Body of pancreas (tissue), 4 donors: ENCODE results near the gene SSBP4. TPM values are rescaled to one million over a fixed set of nuclear protein-coding genes. Genes with fewer than 3 reads are reported as not detected.

ENCODE experiments used
- ATAC-seq: fragments of 150-250 bp; one replicate; pipeline ENCODE4 v1.9.1; 2016
- DNase-seq, 4 donors: peaks; one replicate each; pipeline ENCODE4 v3.0.0-alpha.2; 2019
- H3K27ac ChIP-seq, 4 donors: fragments of 200-600 bp; sonication (generic); 1 replicate in 3 of 4; 2 replicates in 1 of 4; pipeline versions ENCODE4 v1.5.1 to v1.6.1; 2016 to 2019; ENCODE audit warnings: mild to moderate bottlenecking in 1 of 4, mixed read lengths in 1 of 4, moderate library complexity in 1 of 4
- H3K27me3 ChIP-seq, 2 donors: fragments of 200-600 bp; sonication (generic); one replicate each; pipeline ENCODE4 v1.6.0; 2016; ENCODE audit warnings: mild to moderate bottlenecking in 1 of 2
- H3K36me3 ChIP-seq, 2 donors: fragments of 200-600 bp; sonication (generic); replicated peaks in 1 of 2; 2 replicates each; pipeline ENCODE4 v1.5.1; 2016; ENCODE audit warnings: low read depth in 2 of 2; ENCODE audit not compliant: insufficient read depth in 1 of 2
- H3K4me1 ChIP-seq: fragments of 200-600 bp; sonication (generic); one replicate; pipeline ENCODE4 v1.6.0; 2016
- H3K4me3 ChIP-seq, 2 donors: fragments of 200-600 bp; sonication (generic); 1 replicate in 1 of 2; 2 replicates in 1 of 2; pipeline ENCODE4 v1.5.1; 2016 to 2019
- H3K9me3 ChIP-seq, 3 donors: fragments of 200-600 bp; sonication (generic); 1 replicate in 2 of 3; 2 replicates in 1 of 3; pipeline ENCODE4 v1.5.1; 2016
- POLR2A ChIP-seq, 3 donors: fragments of 450-650 bp; IDR thresholded peaks; one replicate each; pipeline ENCODE4 v1.6.1; 2016; ENCODE audit warnings: antibody characterized with exemption in 3 of 3, mild to moderate bottlenecking in 2 of 3
- WGBS, 2 donors: methylation state at CpG; one replicate each; pipeline ENCODE4 v1.1.5; 2017; 5-methylcytosine and 5-hydroxymethylcytosine counted together
- intact Hi-C: fragments of 100-400 bp; cut with DNase I; formaldehyde crosslinking; loops from one replicate; pipeline ENCODE4 v1.15.1; 2023
- microRNA-seq, 2 donors: library from miRNA; unstranded; fragments of <30 nt; microRNA quantifications; one replicate each; pipeline ENCODE4, GENCODE V29; 2016; ENCODE audit warnings: borderline number of aligned reads in 2 of 2, borderline replicate concordance in 2 of 2
- small RNA-seq: library from RNA; depleted of rRNA; stranded (forward); fragments of <200 nt; gene quantifications from one replicate; pipeline ENCODE3, GENCODE V24; 2016
- total RNA-seq, 2 donors: library from RNA; depleted of rRNA; stranded (reverse); fragments of >200 nt; gene quantifications; one replicate each; pipeline ENCODE4 v1.1.0, GENCODE V29; 2016
- TF ChIP-seq, protein P1 (sequence below), 7 experiments: fragments of 450-650 bp in 4 of 7; fragments of 200-600 bp in 3 of 7; sonication (generic) in 3 of 7; IDR thresholded peaks; one replicate each; pipeline ENCODE4 v1.5.1; 2016 to 2019; ENCODE audit warnings: antibody characterized with exemption in 7 of 7

The SSBP4 gene
- total RNA-seq, 2 donors from 2014 or later, result 50.1 to 63.9 TPM

DNA sequence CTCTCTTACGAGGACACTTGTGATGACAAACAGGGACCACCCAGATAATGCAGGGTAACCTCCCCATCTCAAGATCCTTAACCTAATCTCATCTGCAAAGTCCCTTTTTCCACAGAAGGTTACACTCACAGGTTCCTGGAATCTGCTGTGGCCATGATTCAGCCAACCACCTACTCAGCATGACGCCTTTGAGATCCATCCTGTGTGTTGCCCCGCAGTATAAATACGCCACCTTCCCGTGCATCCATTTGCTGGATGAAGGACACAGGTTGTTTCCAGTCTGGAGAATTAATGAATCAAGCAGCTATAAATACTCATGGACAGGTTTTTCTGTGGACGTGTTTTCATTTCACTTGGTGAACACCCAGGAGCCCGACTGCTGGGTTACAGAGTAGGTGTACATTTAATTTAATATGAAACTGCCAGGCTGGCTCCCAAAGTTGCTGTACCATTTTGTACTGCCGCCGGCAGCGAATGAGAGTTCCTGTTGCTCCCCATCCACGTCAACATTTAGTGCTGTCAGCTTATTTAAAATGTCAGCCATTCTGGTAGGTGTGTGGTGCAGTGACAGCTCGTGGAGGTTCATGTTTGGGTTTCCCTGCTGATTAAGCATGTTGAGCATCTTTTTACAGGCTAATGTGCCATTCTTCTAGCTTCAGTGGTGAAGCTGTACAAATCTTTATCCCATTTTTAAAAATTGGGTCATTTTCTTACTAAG is 62.5 kb downstream of the SSBP4 start:
- H3K4me1 ChIP-seq, result peaks cover 58% of the 10 kb centered on the region
- WGBS, 2 donors, result 88 to 93% methylated on average over 12 of the region's 12 CpGs
- ATAC-seq, result no peak

DNA sequence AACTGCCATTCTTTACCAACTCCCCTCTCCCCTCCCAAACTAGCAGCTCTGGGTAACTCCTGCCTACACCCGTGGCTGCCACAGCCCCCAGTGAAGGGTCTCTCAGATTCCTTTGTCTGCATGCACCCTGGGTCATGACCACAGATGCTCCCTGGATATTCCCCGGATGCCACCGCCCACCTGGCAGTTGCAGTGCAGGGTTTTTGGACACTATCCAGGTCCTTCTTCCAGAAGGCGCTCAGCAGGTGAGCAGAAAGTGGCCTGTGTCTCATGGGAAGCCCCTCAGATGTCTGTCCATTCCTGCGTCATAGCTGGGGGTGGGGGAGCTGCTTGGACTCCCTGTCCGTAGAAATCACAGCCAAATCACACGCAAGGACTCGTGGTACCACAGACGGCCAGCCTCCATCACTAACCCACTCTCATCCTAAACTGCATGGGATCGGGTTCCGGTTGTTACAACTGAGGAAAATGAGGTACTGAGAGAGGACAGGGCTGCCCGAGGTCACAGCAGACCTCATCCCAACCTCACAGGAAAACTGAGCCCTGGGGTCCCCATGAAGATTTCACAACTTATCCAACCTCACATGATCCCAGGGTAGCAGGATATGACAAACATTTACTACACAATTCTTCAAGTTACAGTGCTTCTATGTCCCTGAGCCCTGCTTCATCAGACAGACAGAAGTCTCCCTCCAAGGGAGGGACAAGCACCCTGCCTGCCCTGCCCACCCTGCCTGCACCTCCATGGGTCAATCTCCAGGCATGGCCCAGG is 64.1 kb downstream of the SSBP4 start:
- no peak for ATAC-seq
- Histone ChIP-seq H3K27ac (no peak overlapping the region), H3K27me3 (no peaks in the 10 kb centered on the region), H3K9me3 (no peaks in the 10 kb centered on the region), H3K4me1 (peaks cover 70% of the 10 kb centered on the region), H3K36me3 (no peaks in the 10 kb centered on the region), H3K4me3 (no peak overlapping the region)
- intact Hi-C loops, result no loop called here
- 61 to 65% methylated on average over 12 of the region's 12 CpGs for WGBS, 2 donors
- TF ChIP-seq, protein P1, sequence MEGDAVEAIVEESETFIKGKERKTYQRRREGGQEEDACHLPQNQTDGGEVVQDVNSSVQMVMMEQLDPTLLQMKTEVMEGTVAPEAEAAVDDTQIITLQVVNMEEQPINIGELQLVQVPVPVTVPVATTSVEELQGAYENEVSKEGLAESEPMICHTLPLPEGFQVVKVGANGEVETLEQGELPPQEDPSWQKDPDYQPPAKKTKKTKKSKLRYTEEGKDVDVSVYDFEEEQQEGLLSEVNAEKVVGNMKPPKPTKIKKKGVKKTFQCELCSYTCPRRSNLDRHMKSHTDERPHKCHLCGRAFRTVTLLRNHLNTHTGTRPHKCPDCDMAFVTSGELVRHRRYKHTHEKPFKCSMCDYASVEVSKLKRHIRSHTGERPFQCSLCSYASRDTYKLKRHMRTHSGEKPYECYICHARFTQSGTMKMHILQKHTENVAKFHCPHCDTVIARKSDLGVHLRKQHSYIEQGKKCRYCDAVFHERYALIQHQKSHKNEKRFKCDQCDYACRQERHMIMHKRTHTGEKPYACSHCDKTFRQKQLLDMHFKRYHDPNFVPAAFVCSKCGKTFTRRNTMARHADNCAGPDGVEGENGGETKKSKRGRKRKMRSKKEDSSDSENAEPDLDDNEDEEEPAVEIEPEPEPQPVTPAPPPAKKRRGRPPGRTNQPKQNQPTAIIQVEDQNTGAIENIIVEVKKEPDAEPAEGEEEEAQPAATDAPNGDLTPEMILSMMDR (IDR thresholded peaks at IDR 0.05), result no peak
- no peak for TF ChIP-seq POLR2A (IDR thresholded peaks at IDR 0.05)
- DNase-seq, result no peak

More for the DNA sequence above, 62.5 kb downstream of the SSBP4 start:
- DNase-seq, result no peak
- intact Hi-C loops, result no loop called here
- Histone ChIP-seq H3K9me3 (no peaks in the 10 kb centered on the region), H3K36me3 (no peaks in the 10 kb centered on the region), H3K27me3 (no peaks in the 10 kb centered on the region), H3K27ac (no peak overlapping the region), H3K4me3 (no peak overlapping the region)
- TF ChIP-seq POLR2A (IDR thresholded peaks at IDR 0.05), result no peak
- TF ChIP-seq, protein P1 (IDR thresholded peaks at IDR 0.05), result no peak

Small RNAs within 50 kb of the gene (microRNA-seq; reads per million reads assigned to microRNA genes)
- gene MIR3189, result 0 to 0.45 reads per million in 2 donors

Small RNAs within 50 kb of the gene (small RNA-seq; reads per million reads assigned to genes)
- not detected for gene MIR3189

Other genes starting within 250 kb of the SSBP4 start
- gene IFI30, start 245.6 kb upstream of the SSBP4 start, total RNA-seq, result 10 to 100 TPM; 30.3 to 32.9 TPM
- gene MPV17L2, start 226.2 kb upstream of the SSBP4 start, total RNA-seq, result 1 to 10 TPM; 3.4 to 5.6 TPM
- 1 to 10 TPM in 1 of 2 donors, under 1 TPM in 1; 0.52 to 8.2 TPM for gene RAB3A, start 215.4 kb upstream of the SSBP4 start, total RNA-seq
- under 1 TPM; under 0.01 to 0.26 TPM for gene PDE4C, start 193.0 kb upstream of the SSBP4 start, total RNA-seq
- gene IQCN, start 144.9 kb upstream of the SSBP4 start, total RNA-seq, result 1 to 10 TPM; 5.6 to 7.0 TPM
- 100 to 1,000 TPM; 250 to 607 TPM for gene JUND, start 137.8 kb upstream of the SSBP4 start, total RNA-seq
- 10 to 100 TPM; 45.7 to 94.6 TPM for gene LSM4, start 96.3 kb upstream of the SSBP4 start, total RNA-seq
- gene PGPEP1, start 78.8 kb upstream of the SSBP4 start, total RNA-seq, result 10 to 100 TPM; 22.1 to 37.6 TPM
- gene GDF15, start 33.2 kb upstream of the SSBP4 start, total RNA-seq, result 10 to 100 TPM; 40.5 to 86.1 TPM
- 1 to 10 TPM in 1 of 2 donors, not detected in 1; 4.4 TPM for gene LRRC25, start 21.8 kb upstream of the SSBP4 start, total RNA-seq
- gene ISYNA1, start 18.7 kb downstream of the SSBP4 start, total RNA-seq, result 10 to 100 TPM; 52.7 to 72.8 TPM
- gene ELL, start 102.7 kb downstream of the SSBP4 start, total RNA-seq, result 10 to 100 TPM; 12.5 to 14.2 TPM
- gene FKBP8, start 124.2 kb downstream of the SSBP4 start, total RNA-seq, result 100 to 1,000 TPM; 235 to 247 TPM
- 10 to 100 TPM; 62.6 to 71.1 TPM for gene KXD1, start 138.5 kb downstream of the SSBP4 start, total RNA-seq
- gene UBA52, start 152.5 kb downstream of the SSBP4 start, total RNA-seq, result 100 to 1,000 TPM; 242 to 358 TPM
- gene REX1BD, start 169.4 kb downstream of the SSBP4 start, total RNA-seq, result 100 to 1,000 TPM; 146 to 214 TPM
- 10 to 100 TPM; 23.3 to 40.2 TPM for gene CRLF1, start 187.4 kb downstream of the SSBP4 start, total RNA-seq
- gene TMEM59L, start 193.5 kb downstream of the SSBP4 start, total RNA-seq, result 1 to 10 TPM in 1 of 2 donors, under 1 TPM in 1; 0.66 to 2.1 TPM
- gene KLHL26, start 217.6 kb downstream of the SSBP4 start, total RNA-seq, result 1 to 10 TPM; 3.6 to 8.9 TPM